GM18526 (cell line): Measurements from ENCODE around the gene TTC21A.

ENCODE experiments used
- POLR2A ChIP-seq: IDR thresholded peaks from 3 replicates; pipeline ENCODE4 v1.6.1; 2011; ENCODE audit not compliant: insufficient read length; ENCODE audit errors: extremely low read depth

TTC21A gene, protein sequence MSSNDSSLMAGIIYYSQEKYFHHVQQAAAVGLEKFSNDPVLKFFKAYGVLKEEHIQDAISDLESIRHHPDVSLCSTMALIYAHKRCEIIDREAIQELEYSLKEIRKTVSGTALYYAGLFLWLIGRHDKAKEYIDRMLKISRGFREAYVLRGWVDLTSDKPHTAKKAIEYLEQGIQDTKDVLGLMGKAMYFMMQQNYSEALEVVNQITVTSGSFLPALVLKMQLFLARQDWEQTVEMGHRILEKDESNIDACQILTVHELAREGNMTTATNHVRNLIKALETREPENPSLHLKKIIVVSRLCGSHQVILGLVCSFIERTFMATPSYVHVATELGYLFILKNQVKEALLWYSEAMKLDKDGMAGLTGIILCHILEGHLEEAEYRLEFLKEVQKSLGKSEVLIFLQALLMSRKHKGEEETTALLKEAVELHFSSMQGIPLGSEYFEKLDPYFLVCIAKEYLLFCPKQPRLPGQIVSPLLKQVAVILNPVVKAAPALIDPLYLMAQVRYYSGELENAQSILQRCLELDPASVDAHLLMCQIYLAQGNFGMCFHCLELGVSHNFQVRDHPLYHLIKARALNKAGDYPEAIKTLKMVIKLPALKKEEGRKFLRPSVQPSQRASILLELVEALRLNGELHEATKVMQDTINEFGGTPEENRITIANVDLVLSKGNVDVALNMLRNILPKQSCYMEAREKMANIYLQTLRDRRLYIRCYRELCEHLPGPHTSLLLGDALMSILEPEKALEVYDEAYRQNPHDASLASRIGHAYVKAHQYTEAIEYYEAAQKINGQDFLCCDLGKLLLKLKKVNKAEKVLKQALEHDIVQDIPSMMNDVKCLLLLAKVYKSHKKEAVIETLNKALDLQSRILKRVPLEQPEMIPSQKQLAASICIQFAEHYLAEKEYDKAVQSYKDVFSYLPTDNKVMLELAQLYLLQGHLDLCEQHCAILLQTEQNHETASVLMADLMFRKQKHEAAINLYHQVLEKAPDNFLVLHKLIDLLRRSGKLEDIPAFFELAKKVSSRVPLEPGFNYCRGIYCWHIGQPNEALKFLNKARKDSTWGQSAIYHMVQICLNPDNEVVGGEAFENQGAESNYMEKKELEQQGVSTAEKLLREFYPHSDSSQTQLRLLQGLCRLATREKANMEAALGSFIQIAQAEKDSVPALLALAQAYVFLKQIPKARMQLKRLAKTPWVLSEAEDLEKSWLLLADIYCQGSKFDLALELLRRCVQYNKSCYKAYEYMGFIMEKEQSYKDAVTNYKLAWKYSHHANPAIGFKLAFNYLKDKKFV (N-terminal part only)

DNA sequence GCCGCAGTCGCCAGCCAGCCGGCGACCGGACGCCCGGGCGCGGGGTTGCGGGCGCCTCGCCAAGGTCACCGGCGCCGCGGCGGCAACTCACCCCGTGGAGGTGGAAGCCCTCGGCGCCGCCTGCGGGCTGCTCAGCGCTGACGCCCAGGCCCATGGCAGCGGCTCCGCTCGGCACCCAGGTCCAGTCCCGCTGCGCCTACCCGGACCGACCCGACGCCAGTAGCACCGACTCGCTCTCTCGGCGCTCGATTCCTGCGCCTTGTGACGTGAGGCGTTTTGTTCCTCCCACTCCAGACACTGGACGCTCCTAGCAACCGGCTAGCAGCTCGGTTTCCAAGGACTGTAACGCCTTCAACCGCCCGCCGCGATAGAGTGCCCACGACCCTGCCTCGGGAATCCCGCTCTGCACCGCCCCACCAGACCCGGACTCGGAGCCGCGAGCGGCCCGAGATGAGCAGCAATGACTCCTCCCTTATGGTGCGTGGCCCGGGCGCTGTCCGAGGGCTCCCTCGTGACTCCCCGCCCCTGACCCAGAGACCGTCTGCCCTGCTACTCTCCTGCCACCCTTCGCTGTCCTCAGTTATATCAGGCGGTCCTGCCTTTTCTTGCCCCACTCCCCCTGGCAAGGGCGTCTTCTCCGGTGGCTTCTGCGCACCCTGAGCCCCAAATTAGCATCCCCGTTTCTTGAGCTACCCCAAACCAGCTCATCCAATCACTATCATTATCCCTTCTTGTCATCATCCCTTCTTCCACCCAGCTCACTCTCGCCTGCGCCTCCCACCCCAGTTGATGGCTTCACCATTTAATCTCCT lies at the start of gene TTC21A, which contains the start of gene GORASP1:
TSS of gene TTC21A (plus strand) at position 293 of the 812 bp plus-strand sequence. CDS start at position 451, 158 bp downstream.
TSS of gene GORASP1 (minus strand) at position 240 of the 812 bp plus-strand sequence. CDS start at position 154, 86 bp downstream.
- TF ChIP-seq POLR2A: peak; percentile 36

DNA sequence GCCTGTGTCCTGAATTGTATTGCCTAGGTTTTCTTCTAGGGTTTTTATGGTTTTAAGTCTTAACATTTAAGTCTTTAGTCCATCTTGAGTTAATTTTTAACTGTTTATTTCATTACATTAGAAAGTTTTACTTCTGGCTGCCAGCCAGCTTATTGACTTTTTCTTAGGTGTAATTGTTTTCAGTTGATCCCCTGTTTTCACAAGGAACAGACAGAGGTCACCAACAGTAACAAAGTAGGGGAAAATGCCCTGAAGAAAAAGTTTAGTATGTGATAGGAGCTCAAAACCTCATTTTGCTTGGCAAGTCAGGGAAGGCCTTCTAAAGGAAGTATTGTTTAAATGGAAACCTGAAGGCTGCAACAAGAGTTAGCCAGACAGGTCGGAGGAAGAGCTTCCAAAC lies 45.3 kb upstream of the TTC21A start:
- TF ChIP-seq POLR2A: no peak

DNA sequence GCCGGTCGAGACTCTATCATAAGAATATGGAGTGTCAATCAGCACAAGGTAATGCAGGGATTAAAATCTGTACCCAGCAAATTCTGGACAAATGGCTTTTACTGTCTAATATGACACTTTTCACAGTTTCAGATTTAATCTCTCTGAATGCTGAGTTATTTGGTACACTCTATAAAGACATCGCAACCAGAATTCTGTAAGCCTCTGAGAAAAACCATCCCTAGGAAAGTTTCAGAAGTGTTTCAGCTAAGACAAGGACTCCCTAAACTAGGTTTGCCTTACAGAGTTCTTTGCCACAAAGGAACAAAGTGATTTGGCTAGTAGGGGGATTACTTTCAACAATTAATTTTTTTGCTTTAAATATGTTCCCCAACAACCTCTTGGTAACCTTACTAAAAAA lies 44.3 kb upstream of the TTC21A start:
- no peak for TF ChIP-seq POLR2A

DNA sequence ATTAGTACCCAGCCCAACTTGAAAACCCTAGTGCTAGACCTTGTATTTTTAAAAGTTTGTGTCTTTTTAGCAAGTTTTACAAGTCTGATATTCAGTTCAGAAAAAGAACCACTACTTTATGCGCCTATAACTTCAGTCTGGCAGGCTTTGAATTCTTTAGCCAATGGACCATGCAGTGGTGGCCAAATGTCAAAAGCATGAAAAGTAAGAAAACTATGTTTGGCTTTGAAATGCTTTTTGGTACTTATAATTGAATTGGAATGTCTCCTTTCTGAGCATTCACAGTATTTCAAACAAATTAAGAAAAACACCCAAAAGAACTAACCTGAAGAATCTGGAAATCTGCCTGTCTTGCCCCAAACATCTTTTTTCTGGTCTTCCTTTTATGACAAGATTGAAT lies 42.8 kb upstream of the TTC21A start:
- no peak for TF ChIP-seq POLR2A

- no peak for TF ChIP-seq POLR2A
Observed at GRCh38 chr3:39065197-39065596, 42.3 kb upstream of the TTC21A start.

GRCh38 chr3:39067286-39067685 lies 40.2 kb upstream of the TTC21A start:
- TF ChIP-seq POLR2A: no peak

GRCh38 chr3:39068556-39068955 lies 38.9 kb upstream of the TTC21A start:
- TF ChIP-seq POLR2A: no peak

DNA sequence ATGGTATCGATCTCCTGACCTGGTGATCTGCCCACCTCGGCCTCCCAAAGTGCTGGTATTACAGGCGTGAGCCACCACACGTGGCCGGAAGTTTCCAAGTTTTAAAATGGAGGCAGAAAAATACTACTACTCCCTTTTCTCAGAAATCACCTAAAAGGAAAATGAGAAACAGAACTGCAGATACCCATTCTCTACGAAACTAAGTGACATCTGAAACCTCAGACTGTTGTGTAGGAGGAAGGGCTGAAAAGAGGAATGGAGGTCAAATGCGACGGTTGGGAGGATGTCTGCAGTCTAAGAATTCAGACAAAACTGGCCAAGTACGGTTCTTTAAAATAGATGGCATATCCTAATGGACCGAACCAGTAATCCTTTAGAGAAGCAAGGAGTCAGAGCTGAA lies 31.6 kb upstream of the TTC21A start:
- no peak for TF ChIP-seq POLR2A

GRCh38 chr3:39079530-39079929 lies 27.9 kb upstream of the TTC21A start:
- no peak for TF ChIP-seq POLR2A

DNA sequence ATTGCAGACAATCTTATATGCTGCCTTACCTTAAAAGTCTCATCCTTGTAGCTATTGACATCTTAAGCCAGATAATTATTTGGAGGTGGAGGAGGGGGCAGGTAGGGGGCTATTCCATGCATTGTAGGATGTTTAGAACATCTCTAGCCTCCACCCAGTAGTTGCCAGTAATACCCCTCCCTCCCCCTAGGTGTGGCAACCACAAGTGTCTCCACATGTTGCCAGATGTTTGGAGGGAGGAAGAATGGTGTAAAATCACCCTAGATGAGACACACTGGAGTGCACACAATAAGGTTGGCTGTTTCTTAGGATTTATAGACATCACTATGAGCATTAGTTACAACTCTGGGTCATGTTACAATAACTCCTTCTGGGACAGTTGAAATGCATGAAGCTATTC lies 27.5 kb upstream of the TTC21A start:
- TF ChIP-seq POLR2A: no peak

GRCh38 chr3:39082666-39083313 lies 24.7 kb upstream of the TTC21A start:
- TF ChIP-seq POLR2A: no peak

DNA sequence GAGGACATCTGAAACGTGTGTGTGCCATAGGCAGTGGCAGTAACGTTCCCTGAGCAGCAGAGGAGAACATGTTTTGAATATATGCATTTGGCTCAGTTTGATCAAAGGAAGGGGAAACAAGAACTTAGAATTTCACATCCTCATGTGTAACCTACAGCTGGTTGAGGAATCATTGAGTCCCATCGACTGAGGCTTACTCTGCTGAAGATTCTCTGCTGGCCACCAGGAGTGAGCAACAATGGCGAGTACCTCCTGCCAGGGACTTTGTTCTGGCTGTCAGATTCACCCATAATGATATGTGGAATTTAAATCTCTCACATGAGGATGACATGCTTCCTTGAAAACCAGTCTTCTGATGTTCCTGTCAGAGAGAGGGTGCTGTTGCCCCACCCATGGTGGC lies 21.3 kb upstream of the TTC21A start:
- no peak for TF ChIP-seq POLR2A

- TF ChIP-seq POLR2A: no peak
Observed at GRCh38 chr3:39088456-39088855, 19.0 kb upstream of the TTC21A start.

DNA sequence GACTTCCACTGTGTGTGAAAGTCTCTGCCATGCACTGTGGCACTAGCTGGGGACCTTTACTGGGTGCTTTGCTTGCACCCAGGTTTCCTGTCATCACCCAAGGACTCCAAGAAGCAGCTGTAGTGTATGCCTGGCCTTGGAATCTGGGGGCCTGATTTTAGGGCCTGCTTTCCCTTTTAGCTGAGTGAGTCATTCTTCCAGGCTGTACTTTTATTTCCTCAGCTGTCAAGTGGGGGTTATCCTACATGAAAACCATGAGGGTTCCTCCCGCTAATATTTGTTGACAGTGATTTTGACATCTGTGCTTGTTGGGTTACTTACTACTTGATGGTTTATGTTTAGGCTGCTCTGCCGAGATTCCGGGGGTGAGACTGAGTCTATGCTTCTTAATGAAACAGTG lies 18.6 kb upstream of the TTC21A start:
- TF ChIP-seq POLR2A: no peak
